SK-N-SH (cell line): ENCODE measurements around the gene UNC5B. TPM values are rescaled to one million over a fixed set of nuclear protein-coding genes. Genes with fewer than 3 reads are reported as not detected.
A peak's percentile ranks its signal among the peaks of the same experiment; 100 is the strongest.

Experiments
- CTCF ChIA-PET: fragments of 300-600, 350-600 bp; formaldehyde crosslinking; extraction: SDS; loops from one replicate; lab custom pipeline; 2021; lab: Yijun Ruan, JAX
- POLR2A ChIA-PET: fragments of 350-600 bp; sonication (Branson Sonifier 250); formaldehyde crosslinking; extraction: SDS; loops from one replicate; lab custom pipeline; 2020; ENCODE audit warnings: antibody characterized with exemption, inconsistent platforms; lab: Yijun Ruan, JAX
- DNase-seq: peaks from one replicate; pipeline ENCODE4 v3.0.0; 2012
- H2AFZ ChIP-seq: fragments of 200-600 bp; sonication (generic); 2 replicates; pipeline ENCODE4 v1.8.1; 2016; ENCODE audit warnings: antibody characterized with exemption, mild to moderate bottlenecking, low read depth
- H3F3A ChIP-seq: fragments of 200-600 bp; sonication (generic); replicated peaks from 2 replicates; pipeline ENCODE3; 2016; ENCODE audit warnings: antibody characterized with exemption, mild to moderate bottlenecking; ENCODE audit not compliant: insufficient read depth
- H3K27ac ChIP-seq, 2 experiments: fragments of 200-500 bp in 1 of 2; fragments of 200-600 bp in 1 of 2; sonication (Bioruptor generic) in 1 of 2; sonication (generic), shearing (Covaris generic) in 1 of 2; 2 replicates each; pipeline versions ENCODE4 v1.5.1 to v1.6.1; 2014 to 2016; ENCODE audit warnings: low read depth in 2 of 2, inconsistent platforms in 1 of 2, low read length in 1 of 2, mild to moderate bottlenecking in 1 of 2, mixed read lengths in 1 of 2
- H3K27me3 ChIP-seq: fragments of 200-600 bp; sonication (generic), shearing (Covaris generic); 2 replicates; pipeline ENCODE4 v1.6.1; 2016; ENCODE audit warnings: mixed run types; ENCODE audit not compliant: insufficient read depth
- H3K36me3 ChIP-seq, 2 experiments: fragments of 200-500 bp in 1 of 2; fragments of 200-600 bp in 1 of 2; sonication (Bioruptor generic) in 1 of 2; sonication (generic) in 1 of 2; replicated peaks in 1 of 2; 2 replicates each; pipeline versions ENCODE3 to v1.5.1; 2014 to 2016; ENCODE audit warnings: low read length in 1 of 2, mild to moderate bottlenecking in 1 of 2; ENCODE audit not compliant: insufficient read depth in 2 of 2, control insufficient read depth in 1 of 2
- H3K4me1 ChIP-seq, 2 experiments: fragments of 200-500 bp in 1 of 2; fragments of 200-600 bp in 1 of 2; sonication (Bioruptor generic) in 1 of 2; sonication (generic), shearing (Covaris generic) in 1 of 2; 2 replicates each; pipeline versions ENCODE4 v1.5.1 to v1.6.1; 2014 to 2016; ENCODE audit warnings: low read depth in 1 of 2, low read length in 1 of 2, mixed run types in 1 of 2; ENCODE audit not compliant: insufficient read depth in 2 of 2, control insufficient read depth in 1 of 2
- H3K4me2 ChIP-seq: fragments of 200-600 bp; sonication (generic), shearing (Covaris generic); 2 replicates; pipeline ENCODE4 v1.6.1; 2017; ENCODE audit warnings: mixed run types
- H3K4me3 ChIP-seq, 2 experiments: fragments of 200-500 bp in 1 of 2; fragments of 200-600 bp in 1 of 2; sonication (Bioruptor generic) in 1 of 2; sonication (generic), shearing (Covaris generic) in 1 of 2; 2 replicates each; pipeline versions ENCODE4 v1.5.1 to v1.8.1; 2014 to 2016; ENCODE audit warnings: low read depth in 2 of 2, inconsistent platforms in 1 of 2, low read length in 1 of 2, mild to moderate bottlenecking in 1 of 2, mixed read lengths in 1 of 2, moderate library complexity in 1 of 2
- H3K79me2 ChIP-seq: fragments of 200-600 bp; sonication (generic); 2 replicates; pipeline ENCODE4 v1.8.1; 2017; ENCODE audit warnings: mild to moderate bottlenecking; ENCODE audit not compliant: insufficient read depth
- H3K9ac ChIP-seq: fragments of 200-600 bp; sonication (generic); 2 replicates; pipeline ENCODE4 v1.6.1; 2017; ENCODE audit warnings: mixed run types
- H3K9me2 ChIP-seq: fragments of 200-600 bp; sonication (generic); 2 replicates; pipeline ENCODE4 v1.6.1; 2017; ENCODE audit warnings: mixed run types
- H3K9me3 ChIP-seq: fragments of 200-600 bp; sonication (generic); 2 replicates; pipeline ENCODE4 v1.6.1; 2017; ENCODE audit warnings: mixed run types, mild to moderate bottlenecking, moderate library complexity
- H4K20me1 ChIP-seq: fragments of 200-600 bp; sonication (generic); 2 replicates; pipeline ENCODE4 v1.6.1; 2017; ENCODE audit warnings: mild to moderate bottlenecking, mixed run types; ENCODE audit not compliant: insufficient read depth
- CHD2 ChIP-seq: fragments of 150-350 bp; IDR thresholded peaks from 2 replicates; pipeline ENCODE4 v1.6.1; 2018; ENCODE audit warnings: low read length; ENCODE audit not compliant: partially characterized antibody
- ELF1 ChIP-seq: IDR thresholded peaks from 2 replicates; pipeline ENCODE4 v1.4.0; 2012
- EP300 ChIP-seq, 2 experiments: IDR thresholded peaks; 2 replicates each; pipeline versions ENCODE4 v1.4.0 to v1.6.1; 2012; ENCODE audit warnings: borderline replicate concordance in 1 of 2, low read depth in 1 of 2, low read length in 1 of 2
- FOSL2 ChIP-seq: IDR thresholded peaks from 2 replicates; pipeline ENCODE4 v1.4.0; 2012; ENCODE audit warnings: low read depth, mild to moderate bottlenecking, moderate library complexity, borderline replicate concordance
- FOXM1 ChIP-seq: IDR thresholded peaks from 2 replicates; pipeline ENCODE4 v1.4.0; 2012; ENCODE audit warnings: low read depth, mild to moderate bottlenecking
- GABPA ChIP-seq: IDR thresholded peaks from 2 replicates; pipeline ENCODE4 v1.4.0; 2012; ENCODE audit warnings: low read depth, mild to moderate bottlenecking
- GATA2 ChIP-seq: sonication (generic); formaldehyde crosslinking; IDR thresholded peaks from 2 replicates; pipeline ENCODE4 v1.5.0; 2020; ENCODE audit warnings: mild to moderate bottlenecking, missing genetic modification reagents
- JUND ChIP-seq: IDR thresholded peaks from 2 replicates; pipeline ENCODE4 v1.4.0; 2012
- MXI1 ChIP-seq: IDR thresholded peaks from 2 replicates; pipeline ENCODE4 v1.6.1; 2012; ENCODE audit warnings: mild to moderate bottlenecking, low read depth, low read length, improper control_type of control experiment
- NFIC ChIP-seq: IDR thresholded peaks from 2 replicates; pipeline ENCODE4 v1.4.0; 2012; ENCODE audit warnings: borderline replicate concordance
- RAD21 ChIP-seq: IDR thresholded peaks from 2 replicates; pipeline ENCODE4 v1.6.1; 2012; ENCODE audit warnings: mild to moderate bottlenecking, low read length
- RFX5 ChIP-seq: IDR thresholded peaks from 2 replicates; pipeline ENCODE4 v1.6.1; 2012; ENCODE audit warnings: mild to moderate bottlenecking, improper control_type of control experiment, low read length
- SIN3A ChIP-seq: IDR thresholded peaks from 2 replicates; pipeline ENCODE4 v1.6.1; 2012; ENCODE audit warnings: low read depth, mild to moderate bottlenecking, low read length, moderate library complexity, borderline replicate concordance
- SMC3 ChIP-seq: IDR thresholded peaks from 2 replicates; pipeline ENCODE4 v1.6.1; 2012; ENCODE audit warnings: low read depth, low read length, improper control_type of control experiment
- TEAD4 ChIP-seq: IDR thresholded peaks from 2 replicates; pipeline ENCODE4 v1.4.0; 2012; ENCODE audit warnings: mild to moderate bottlenecking, borderline replicate concordance; ENCODE audit not compliant: insufficient read depth
- USF1 ChIP-seq: IDR thresholded peaks from 2 replicates; pipeline ENCODE4 v1.4.0; 2012; ENCODE audit warnings: low read depth, borderline replicate concordance
- ZBTB33 ChIP-seq: IDR thresholded peaks from 2 replicates; pipeline ENCODE4 v1.4.0; 2012; ENCODE audit warnings: low read depth, borderline replicate concordance
- WGBS: methylation state at CpG from one replicate; pipeline ENCODE4 v1.1.6; 2017; ENCODE audit warnings: low lambda C conversion rate; 5-methylcytosine and 5-hydroxymethylcytosine counted together
- polyA plus RNA-seq, 3 experiments: library from polyadenylated mRNA; depleted of rRNA; stranded (reverse); fragments of >200 nt; gene quantifications; 2 replicates each; pipeline ENCODE4 v1.2.3, GENCODE V29; 2012
- TF ChIP-seq, protein P1 (sequence below): fragments of 200-600 bp; sonication (generic); IDR thresholded peaks from 2 replicates; pipeline ENCODE4 v1.6.1; 2017; ENCODE audit warnings: antibody characterized with exemption, mild to moderate bottlenecking, moderate library complexity
- TF ChIP-seq, protein P2 (sequence below): fragments of 150-350 bp; IDR thresholded peaks from 2 replicates; pipeline ENCODE4 v1.6.1; 2017; ENCODE audit warnings: antibody characterized with exemption, low read length, low read depth, borderline replicate concordance

The UNC5B gene
- polyA plus RNA-seq, 1 of the 3 experiments (the other 2 are of a cell fraction) = 13.8 TPM

DNA sequence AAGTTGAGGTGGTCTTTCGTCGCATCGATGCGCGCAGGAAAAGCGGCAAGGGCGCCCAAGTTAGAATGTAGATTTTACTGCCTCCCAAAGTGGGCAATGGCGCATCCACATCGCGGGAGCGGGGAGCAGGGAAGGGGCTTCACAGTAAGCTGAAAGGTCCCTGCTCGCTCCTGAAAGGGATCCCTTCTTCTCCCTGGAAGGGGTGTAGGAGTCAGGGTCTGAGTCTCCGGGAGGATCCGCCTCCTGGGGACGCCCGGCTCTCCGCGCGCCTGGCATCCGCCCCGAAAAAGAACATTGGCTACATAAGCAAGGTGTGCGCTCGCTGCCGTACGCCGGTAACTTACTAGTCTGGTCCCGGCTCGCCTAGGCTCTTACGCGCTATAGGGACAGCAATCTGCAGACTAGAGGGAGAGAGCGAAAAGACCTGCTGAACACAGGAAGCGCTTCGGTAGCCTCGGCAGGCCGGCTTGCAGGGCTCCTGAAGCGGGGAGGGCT is 804 bp downstream of the UNC5B start:
- DNase-seq = peak; percentile 61
- H3F3A ChIP-seq = no peaks in the 10 kb centered on the region
- H3K9ac ChIP-seq = peak overlapping the region; percentile 89
- H3K9me2 ChIP-seq = no peaks in the 10 kb centered on the region
- H3K27ac ChIP-seq = peak overlapping the region; percentile 90 to 91
- peaks cover 21 to 62% of the 10 kb centered on the region in 2 experiments; a peak in 3 of 4 replicates for H3K4me1 ChIP-seq
- POLR2A ChIA-PET = interaction anchor here (0.7 to 6.9 kb wide), 7 partner anchors 10 to 322 kb away, joined by 3 to 65 read pairs (median 10); no protein-coding TSS in a partner anchor
- peaks cover 60% of the 10 kb centered on the region for H3K79me2 ChIP-seq
- peaks cover 40% of the 10 kb centered on the region for H4K20me1 ChIP-seq
- WGBS = 1% methylated on average over 28 of the region's 36 CpGs
- H3K36me3 ChIP-seq = no peaks in the 10 kb centered on the region
- no peaks in the 10 kb centered on the region for H3K9me3 ChIP-seq
- peak overlapping the region; percentile 90 to 98 for H3K4me3 ChIP-seq
- H3K4me2 ChIP-seq = peak overlapping the region; percentile 96
- no peak for TF ChIP-seq SIN3A
- TF ChIP-seq ELF1 = no peak
- TF ChIP-seq RFX5 = no peak
- TF ChIP-seq RAD21 = no peak
- no peak for TF ChIP-seq FOXM1
- no peak for TF ChIP-seq GATA2 (CRISPR knock-in tag)
- no peak for TF ChIP-seq ZBTB33
- TF ChIP-seq, protein P1, sequence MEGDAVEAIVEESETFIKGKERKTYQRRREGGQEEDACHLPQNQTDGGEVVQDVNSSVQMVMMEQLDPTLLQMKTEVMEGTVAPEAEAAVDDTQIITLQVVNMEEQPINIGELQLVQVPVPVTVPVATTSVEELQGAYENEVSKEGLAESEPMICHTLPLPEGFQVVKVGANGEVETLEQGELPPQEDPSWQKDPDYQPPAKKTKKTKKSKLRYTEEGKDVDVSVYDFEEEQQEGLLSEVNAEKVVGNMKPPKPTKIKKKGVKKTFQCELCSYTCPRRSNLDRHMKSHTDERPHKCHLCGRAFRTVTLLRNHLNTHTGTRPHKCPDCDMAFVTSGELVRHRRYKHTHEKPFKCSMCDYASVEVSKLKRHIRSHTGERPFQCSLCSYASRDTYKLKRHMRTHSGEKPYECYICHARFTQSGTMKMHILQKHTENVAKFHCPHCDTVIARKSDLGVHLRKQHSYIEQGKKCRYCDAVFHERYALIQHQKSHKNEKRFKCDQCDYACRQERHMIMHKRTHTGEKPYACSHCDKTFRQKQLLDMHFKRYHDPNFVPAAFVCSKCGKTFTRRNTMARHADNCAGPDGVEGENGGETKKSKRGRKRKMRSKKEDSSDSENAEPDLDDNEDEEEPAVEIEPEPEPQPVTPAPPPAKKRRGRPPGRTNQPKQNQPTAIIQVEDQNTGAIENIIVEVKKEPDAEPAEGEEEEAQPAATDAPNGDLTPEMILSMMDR = no peak
- TF ChIP-seq MXI1 = no peak
- no peak for TF ChIP-seq NFIC
- TF ChIP-seq JUND = no peak
- TF ChIP-seq SMC3 = no peak
- no peak for TF ChIP-seq GABPA
- TF ChIP-seq TEAD4 = no peak
- TF ChIP-seq USF1 = no peak
- TF ChIP-seq, protein P2, sequence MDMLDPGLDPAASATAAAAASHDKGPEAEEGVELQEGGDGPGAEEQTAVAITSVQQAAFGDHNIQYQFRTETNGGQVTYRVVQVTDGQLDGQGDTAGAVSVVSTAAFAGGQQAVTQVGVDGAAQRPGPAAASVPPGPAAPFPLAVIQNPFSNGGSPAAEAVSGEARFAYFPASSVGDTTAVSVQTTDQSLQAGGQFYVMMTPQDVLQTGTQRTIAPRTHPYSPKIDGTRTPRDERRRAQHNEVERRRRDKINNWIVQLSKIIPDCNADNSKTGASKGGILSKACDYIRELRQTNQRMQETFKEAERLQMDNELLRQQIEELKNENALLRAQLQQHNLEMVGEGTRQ = no peak
- TF ChIP-seq EP300 (IDR thresholded peaks at IDR 0.05; ENCODE audit: borderline replicate concordance in 1 of 2, low read depth in 1 of 2, low read length in 1 of 2) = no peak
- TF ChIP-seq FOSL2 = no peak
- no peak for TF ChIP-seq CHD2
- H3K27me3 ChIP-seq = peaks cover 7% of the 10 kb centered on the region; the same call in 1 of the 2 replicates
- CTCF ChIA-PET = interaction anchor here (0.6 to 10.6 kb wide), 17 partner anchors 8 to 311 kb away, joined by 3 to 107 read pairs (median 5); partner anchors contain the start of gene SLC29A3
- H2AFZ ChIP-seq = no peak overlapping the region
